Coronary artery (tissue), 2 donors: ENCODE measurements around the gene INSIG2.

Experiments used
- DNase-seq: peaks from one replicate; pipeline ENCODE4 v3.0.0-alpha.2; 2017; ENCODE audit warnings: low spot score
- H3K27ac ChIP-seq, 2 donors: fragments of 200-600 bp; sonication (generic); one replicate each; pipeline ENCODE4 v1.5.1; 2016 to 2019
- H3K4me3 ChIP-seq: fragments of 200-600 bp; sonication (generic); 2 replicates; pipeline ENCODE4 v1.5.1; 2016; ENCODE audit warnings: mild to moderate bottlenecking, moderate library complexity
- CTCF ChIP-seq: fragments of 200-600 bp; sonication (generic); IDR thresholded peaks from one replicate; pipeline ENCODE4 v1.5.1; 2019; ENCODE audit warnings: antibody characterized with exemption

INSIG2 gene

GRCh38 chr2:118047380-118047826 lies 40.9 kb upstream of the INSIG2 start:
- H3K4me3 ChIP-seq = no peak overlapping the region
- TF ChIP-seq CTCF = no peak
- no peak for DNase-seq

GRCh38 chr2:118048401-118048800 lies 39.9 kb upstream of the INSIG2 start:
- Histone ChIP-seq H3K4me3 (no peak overlapping the region), H3K27ac (no peak overlapping the region)
- DNase-seq = no peak
- no peak for TF ChIP-seq CTCF

More at GRCh38 chr2:118047380-118047826, 40.9 kb upstream of the INSIG2 start:
- no peak overlapping the region for H3K27ac ChIP-seq

GRCh38 chr2:118049140-118049815 lies 39.0 kb upstream of the INSIG2 start:
- H3K4me3 ChIP-seq = no peak overlapping the region
- H3K27ac ChIP-seq = no peak overlapping the region
- DNase-seq = no peak
- TF ChIP-seq CTCF = no peak

- DNase-seq = no peak
Measured at GRCh38 chr2:118049816-118050140, 38.5 kb upstream of the INSIG2 start.

GRCh38 chr2:118050386-118050785 lies 37.9 kb upstream of the INSIG2 start:
- no peak for DNase-seq
- no peak for TF ChIP-seq CTCF
- Histone ChIP-seq H3K27ac (no peak overlapping the region), H3K4me3 (no peak overlapping the region)

More at GRCh38 chr2:118049816-118050140, 38.5 kb upstream of the INSIG2 start:
- Histone ChIP-seq H3K27ac (no peak overlapping the region), H3K4me3 (no peak overlapping the region)
- TF ChIP-seq CTCF = no peak

GRCh38 chr2:118050974-118051373 lies 37.3 kb upstream of the INSIG2 start:
- DNase-seq = no peak
- Histone ChIP-seq H3K4me3 (no peak overlapping the region), H3K27ac (no peak overlapping the region)
- TF ChIP-seq CTCF = no peak

GRCh38 chr2:118051826-118052358 lies 36.4 kb upstream of the INSIG2 start:
- H3K4me3 ChIP-seq = no peak overlapping the region
- TF ChIP-seq CTCF = no peak

More at GRCh38 chr2:118051826-118052358, 36.4 kb upstream of the INSIG2 start:
- no peak for DNase-seq
- H3K27ac ChIP-seq = no peak overlapping the region
